ENCODE measurements around the gene TIPIN.
"Not testable (repeated sequence)": the region's sequence is repeated elsewhere in the genome, so short reads cannot be mapped to it uniquely, and the experiment has no call there.

Gene TIPIN

GRCh38 chr15:66356359-66357236 is at the start of gene TIPIN:
Gene TIPIN, minus strand, starts transcription at chr15:66356685. Its CDS starts 3,738 bp downstream, at chr15:66352947.
- peak; percentile 96 to 98 for DNase-seq

- no peak for DNase-seq
Measured at GRCh38 chr15:66405615-66406014, 49.1 kb upstream of the TIPIN start.

- DNase-seq: no peak
Measured at GRCh38 chr15:66405007-66405406, 48.5 kb upstream of the TIPIN start.

DNA sequence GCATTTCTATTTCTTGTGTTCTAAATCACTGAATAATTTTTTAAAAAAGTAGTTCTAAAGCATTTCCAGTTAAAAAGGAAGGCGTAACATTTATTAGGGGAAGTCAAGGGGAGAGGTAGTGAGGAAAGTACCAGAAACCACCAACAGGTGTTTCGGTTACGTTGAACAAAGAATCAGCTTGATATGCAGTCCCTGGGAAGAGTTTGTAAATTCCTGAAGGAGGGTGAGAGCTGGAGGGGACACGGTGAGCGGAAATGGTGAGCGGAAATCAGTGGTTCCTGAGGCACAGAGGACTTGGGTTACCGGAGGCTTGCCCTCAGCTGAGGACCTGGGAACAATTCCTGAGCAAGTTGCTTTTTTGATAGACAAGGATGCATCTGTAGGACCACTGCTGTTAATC is 48.0 kb upstream of the TIPIN start:
- DNase-seq: no peak

GRCh38 chr15:66404122-66404521 is 47.6 kb upstream of the TIPIN start:
- no peak for DNase-seq

GRCh38 chr15:66403323-66403722 is 46.8 kb upstream of the TIPIN start:
- no peak for DNase-seq

DNA sequence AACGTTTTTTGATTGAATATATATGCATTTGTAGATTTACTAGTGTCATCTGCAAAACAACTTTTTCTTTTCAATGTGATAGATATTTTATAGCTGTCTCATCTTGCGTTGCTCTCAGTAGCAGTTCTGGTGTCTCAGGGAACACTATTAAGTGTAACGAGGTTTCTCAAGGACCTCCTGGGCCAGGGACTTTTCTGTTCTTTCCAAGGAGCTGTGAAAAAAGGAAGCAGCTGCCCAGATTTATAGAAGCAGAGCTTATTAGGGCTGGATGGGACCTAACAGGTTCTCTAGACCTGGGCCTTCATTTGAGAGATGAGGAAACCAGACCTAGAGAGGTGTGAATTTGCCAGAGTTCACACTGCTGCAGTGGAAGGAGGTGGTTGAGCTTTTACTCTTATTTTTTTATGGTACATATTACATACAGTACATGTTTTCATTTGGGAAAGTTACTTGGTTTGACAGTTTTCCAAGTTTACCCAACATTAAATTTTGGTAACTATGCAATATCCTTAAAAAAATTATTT is 46.3 kb upstream of the TIPIN start:
- no peak for DNase-seq

- peak in 1 of 2 donors; percentile 24 for DNase-seq
Measured at GRCh38 chr15:66401130-66402021, 44.9 kb upstream of the TIPIN start.

DNA sequence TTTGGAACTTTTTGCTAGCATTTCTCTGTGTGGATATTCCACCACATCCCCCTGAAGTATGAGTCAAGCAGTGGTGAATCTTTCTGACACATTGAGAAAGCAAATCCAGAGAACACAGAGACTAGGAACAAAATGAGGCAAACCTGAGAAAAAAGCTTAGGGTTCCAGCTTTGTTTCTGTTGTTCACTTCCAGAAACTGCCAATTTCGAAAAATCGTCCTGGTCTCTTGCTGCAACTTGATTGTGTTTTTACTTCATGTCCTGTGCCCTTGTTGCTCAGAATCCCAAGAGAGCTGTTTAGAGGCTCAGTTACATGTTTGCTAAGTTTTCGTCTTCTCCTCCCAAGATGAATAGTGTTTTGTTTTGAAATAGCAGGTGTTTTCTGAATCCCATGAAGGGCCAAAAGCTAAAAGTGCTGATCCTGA is 43.9 kb upstream of the TIPIN start:
- DNase-seq: no peak

DNA sequence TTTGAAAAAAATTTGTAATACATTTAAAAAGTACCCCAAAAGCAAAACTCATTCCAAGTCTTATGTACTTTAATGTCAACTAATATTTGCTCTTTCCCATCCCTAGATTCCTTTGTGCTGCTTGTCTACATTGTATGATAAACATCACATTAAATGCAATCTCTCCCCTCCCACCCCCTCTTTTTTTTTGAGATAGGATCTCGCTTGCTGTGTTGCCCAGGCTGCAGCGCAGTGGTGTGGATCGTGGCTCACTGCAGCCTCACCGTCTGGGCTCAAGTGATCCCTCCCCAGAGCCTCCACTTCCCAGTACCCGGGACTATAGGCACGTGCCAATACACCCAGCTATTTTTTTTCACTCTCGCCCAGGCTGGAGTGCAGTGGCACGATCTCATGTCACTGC is 42.8 kb upstream of the TIPIN start:
- DNase-seq: no peak

- no peak for DNase-seq
Measured at GRCh38 chr15:66394915-66395314, 38.4 kb upstream of the TIPIN start.

DNA sequence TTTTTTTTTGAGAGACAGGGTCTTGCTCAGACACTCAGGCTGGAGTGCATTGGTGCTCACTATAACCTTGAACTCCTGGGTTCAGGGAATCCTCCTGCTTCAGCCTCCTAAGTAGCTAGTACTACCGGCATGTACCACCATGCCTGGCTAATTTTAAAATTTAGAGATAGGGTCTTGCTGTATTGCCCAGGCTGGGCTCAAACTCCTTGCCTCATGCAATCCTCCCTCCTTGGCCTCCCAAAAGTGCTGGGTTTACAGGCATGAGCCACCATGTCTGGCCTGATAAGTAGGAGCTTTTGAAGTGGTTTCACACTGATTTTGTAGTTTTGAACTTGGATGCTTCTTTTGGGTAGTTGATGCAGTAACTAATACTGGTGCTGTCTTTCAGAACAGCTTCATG is 38.0 kb upstream of the TIPIN start:
- no peak for DNase-seq

DNA sequence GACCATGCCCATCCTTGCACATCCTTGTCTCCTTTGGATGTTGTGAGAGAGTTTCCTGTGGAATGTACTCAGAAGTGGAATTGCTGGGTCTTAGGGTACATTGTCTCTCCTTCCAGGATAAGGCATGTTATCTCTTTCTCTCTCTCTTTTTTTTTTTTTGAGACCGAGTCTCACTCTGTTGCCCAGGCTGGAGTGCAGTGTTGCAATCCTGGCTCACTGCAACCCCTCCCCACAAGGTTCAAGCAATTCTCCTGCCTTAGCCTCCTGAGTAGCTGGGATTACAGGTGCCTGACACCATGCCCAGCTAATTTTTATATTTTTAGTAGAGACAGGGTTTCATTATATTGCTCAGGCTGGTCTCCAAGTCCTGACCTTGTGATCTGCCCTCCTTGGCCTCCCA is 36.6 kb upstream of the TIPIN start:
- DNase-seq: not testable (repeated sequence)

DNA sequence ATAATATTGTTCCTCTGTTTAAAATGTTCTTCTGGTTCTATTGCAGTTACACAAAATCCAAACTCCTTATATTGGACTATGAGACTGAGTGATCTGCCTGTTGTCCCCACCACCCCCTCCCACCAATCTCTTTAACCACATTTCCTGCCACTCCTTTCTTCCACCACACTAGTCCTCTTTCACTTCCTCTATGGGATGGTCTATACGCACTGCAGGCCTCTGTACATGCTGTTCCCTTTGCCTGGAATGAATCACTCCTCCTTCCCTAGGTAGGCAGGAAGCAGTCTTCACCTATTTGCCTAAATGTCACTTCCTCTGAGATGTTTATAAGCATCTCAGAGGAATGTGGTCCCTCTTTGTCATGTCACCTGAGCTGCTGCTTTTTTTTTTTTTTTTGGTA is 34.2 kb upstream of the TIPIN start:
- peak; percentile 42 to 54 for DNase-seq

DNA sequence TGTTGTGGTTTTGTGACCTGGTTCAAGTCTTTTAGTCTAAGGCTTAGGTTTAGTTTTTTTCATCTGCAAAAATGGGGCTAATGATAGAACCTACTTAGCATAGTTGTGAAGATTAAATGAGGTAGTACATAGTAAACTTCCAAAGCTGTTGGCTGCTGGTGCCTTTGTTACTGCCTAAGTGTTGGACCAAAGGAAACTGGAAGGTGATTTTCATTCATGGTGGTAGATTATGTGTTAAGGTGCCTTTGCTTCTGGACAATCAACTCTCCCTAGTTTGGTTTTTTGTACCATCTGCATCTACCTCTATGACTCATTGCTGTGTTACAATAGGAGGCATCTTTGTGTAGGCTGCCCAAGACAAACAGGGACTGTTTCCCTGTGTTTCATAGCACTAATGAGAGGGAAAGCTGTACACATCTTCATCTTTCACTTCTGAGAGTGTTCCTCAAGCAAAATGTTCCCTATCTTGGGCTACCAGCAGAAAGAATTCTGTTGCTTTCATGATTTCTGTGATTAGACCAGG is 33.4 kb upstream of the TIPIN start:
- DNase-seq: no peak

GRCh38 chr15:66389098-66389858 is 32.8 kb upstream of the TIPIN start:
- peak; percentile 20 to 50 for DNase-seq

DNA sequence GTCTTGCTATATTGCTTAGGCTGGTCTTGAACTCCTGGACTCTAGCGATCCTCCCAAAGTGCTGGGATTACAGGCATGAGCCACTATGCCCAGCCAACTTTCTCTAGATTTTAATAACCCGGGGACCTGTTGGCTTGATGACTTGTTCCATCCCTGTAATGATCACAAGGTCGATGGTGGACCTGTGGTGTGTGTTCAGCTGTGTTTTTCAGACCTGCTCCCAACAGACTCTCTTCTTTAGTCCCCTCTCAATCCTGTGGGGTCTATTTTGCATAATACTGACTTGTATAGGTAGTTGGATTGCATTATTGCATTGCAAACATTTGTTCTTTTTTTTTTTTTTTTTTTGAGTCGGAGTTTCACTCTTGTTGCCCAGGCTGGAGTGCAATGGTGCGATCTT is 32.1 kb upstream of the TIPIN start:
- no peak for DNase-seq

GRCh38 chr15:66388043-66388363 is 31.5 kb upstream of the TIPIN start:
- DNase-seq: no peak

- peak; percentile 48 to 60 for DNase-seq
Measured at GRCh38 chr15:66387163-66388042, 30.9 kb upstream of the TIPIN start.

DNA sequence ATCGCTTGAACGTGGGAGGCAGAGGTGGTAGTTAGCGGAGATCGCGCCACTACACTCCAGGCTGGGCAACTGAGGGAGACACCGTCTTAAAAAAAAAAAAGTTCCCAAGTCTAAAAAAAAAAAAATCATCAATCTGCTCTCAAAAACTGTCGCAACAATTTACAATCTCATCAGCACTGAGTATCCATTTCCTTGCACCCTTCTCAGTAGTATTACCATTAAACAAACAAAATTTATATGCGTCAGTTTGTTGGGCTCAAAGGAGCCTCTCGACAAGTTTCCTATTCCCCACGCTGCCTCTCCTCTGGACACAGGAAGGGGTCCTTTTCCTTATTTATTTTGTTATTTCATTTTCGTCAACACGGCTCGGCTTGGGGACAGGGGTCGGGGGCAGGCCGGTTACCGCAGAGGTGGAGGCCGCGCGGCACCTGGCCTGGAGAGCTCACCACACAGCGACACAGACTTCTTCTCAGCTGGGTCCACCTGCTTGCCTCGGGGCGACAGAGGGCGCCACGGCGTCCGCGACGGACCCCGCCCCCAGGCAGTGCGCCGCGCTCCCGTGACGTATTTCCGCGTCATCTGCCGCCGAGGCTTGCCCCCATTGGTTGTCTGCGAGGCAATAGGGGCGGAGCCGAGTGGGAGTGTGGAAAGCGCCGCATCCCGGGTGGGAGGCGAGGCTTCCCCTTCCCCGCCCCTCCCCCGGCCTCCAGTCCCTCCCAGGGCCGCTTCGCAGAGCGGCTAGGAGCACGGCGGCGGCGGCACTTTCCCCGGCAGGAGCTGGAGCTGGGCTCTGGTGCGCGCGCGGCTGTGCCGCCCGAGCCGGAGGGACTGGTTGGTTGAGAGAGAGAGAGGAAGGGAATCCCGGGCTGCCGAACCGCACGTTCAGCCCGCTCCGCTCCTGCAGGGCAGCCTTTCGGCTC is 30.0 kb upstream of the TIPIN start, which contains the start of gene MAP2K1:
MAP2K1 (plus strand) TSS at position 709 of the 920 bp plus-strand sequence. CDS start 436 bp downstream, outside the sequence.
- DNase-seq: peak; percentile 97 to 98

Measured in CD4-positive, alpha-beta T cell treated with Interferon alpha-2 for 1 hour (primary cell).